Esophagus muscularis mucosa (tissue), 3 donors: ENCODE measurements around the gene ATAD2B.

ENCODE experiments used
- POLR2AphosphoS5 ChIP-seq, 2 donors: sonication (generic); formaldehyde crosslinking; IDR thresholded peaks; one replicate each; pipeline ENCODE4 v1.6.1; 2017; ENCODE audit warnings: antibody characterized with exemption in 2 of 2
- TF ChIP-seq, protein P1 (sequence below), 3 experiments: fragments of 200-600 bp in 2 of 3; fragments of 450-650 bp in 1 of 3; sonication (generic) in 2 of 3; IDR thresholded peaks; one replicate each; pipeline ENCODE4 v1.5.1; 2017 to 2019; ENCODE audit warnings: antibody characterized with exemption in 3 of 3, mild to moderate bottlenecking in 2 of 3, moderate library complexity in 1 of 3

DNA sequence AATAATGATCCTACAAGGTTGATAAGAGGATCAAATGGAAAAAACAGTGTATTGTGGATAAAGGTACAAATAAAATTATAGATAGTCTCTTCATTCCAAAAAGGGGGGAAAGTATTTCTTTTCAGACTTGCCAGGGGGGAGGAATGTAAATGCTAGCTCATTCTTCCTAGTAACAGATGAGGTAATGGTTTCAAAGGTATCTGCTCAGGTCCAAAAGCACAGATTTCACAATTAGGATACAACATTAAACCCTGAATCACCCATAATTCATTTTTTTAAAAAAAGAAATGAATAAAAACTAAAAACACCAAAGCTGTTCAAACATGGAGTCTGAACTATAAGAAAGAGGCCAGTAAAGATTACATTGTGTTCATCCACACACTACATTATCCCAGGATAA lies 142.0 kb downstream of the ATAD2B start:
- TF ChIP-seq POLR2AphosphoS5 (IDR thresholded peaks at IDR 0.05), result no peak
- TF ChIP-seq, protein P1, sequence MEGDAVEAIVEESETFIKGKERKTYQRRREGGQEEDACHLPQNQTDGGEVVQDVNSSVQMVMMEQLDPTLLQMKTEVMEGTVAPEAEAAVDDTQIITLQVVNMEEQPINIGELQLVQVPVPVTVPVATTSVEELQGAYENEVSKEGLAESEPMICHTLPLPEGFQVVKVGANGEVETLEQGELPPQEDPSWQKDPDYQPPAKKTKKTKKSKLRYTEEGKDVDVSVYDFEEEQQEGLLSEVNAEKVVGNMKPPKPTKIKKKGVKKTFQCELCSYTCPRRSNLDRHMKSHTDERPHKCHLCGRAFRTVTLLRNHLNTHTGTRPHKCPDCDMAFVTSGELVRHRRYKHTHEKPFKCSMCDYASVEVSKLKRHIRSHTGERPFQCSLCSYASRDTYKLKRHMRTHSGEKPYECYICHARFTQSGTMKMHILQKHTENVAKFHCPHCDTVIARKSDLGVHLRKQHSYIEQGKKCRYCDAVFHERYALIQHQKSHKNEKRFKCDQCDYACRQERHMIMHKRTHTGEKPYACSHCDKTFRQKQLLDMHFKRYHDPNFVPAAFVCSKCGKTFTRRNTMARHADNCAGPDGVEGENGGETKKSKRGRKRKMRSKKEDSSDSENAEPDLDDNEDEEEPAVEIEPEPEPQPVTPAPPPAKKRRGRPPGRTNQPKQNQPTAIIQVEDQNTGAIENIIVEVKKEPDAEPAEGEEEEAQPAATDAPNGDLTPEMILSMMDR (IDR thresholded peaks at IDR 0.05), result no peak
